Tibial nerve (tissue), 3 donors: ENCODE measurements around the gene VWA8.

ENCODE experiments used
- CTCF ChIP-seq, 5 experiments: fragments of 200-600 bp in 3 of 5; fragments of 450-650 bp in 2 of 5; sonication (generic) in 3 of 5; IDR thresholded peaks; one replicate each; pipeline ENCODE4 v1.5.1; 2016 to 2019; ENCODE audit warnings: antibody characterized with exemption in 5 of 5, mild to moderate bottlenecking in 3 of 5, moderate library complexity in 2 of 5
- POLR2A ChIP-seq, 2 donors: fragments of 450-650 bp; IDR thresholded peaks; one replicate each; pipeline ENCODE4 v1.6.1; 2017; ENCODE audit warnings: antibody characterized with exemption in 2 of 2, mild to moderate bottlenecking in 2 of 2, moderate library complexity in 2 of 2

GRCh38 chr13:41637586-41637985 lies 323.3 kb downstream of the VWA8 start:
- TF ChIP-seq CTCF (IDR thresholded peaks at IDR 0.05) (no peak), POLR2A (IDR thresholded peaks at IDR 0.05) (no peak)
